Left lung (tissue), 10 donors: ENCODE results near the gene PBX1. TPM values are rescaled to one million over a fixed set of nuclear protein-coding genes. Genes with fewer than 3 reads are reported as not detected.

ENCODE experiments used
- ATAC-seq: fragments of 200-7000 bp; cut with Tn5 transposase; one replicate; pipeline ENCODE4 v1.9.1; 2020; ENCODE audit warnings: moderate library complexity
- DNase-seq, 4 donors: peaks; one replicate each; pipeline ENCODE4 v3.0.0-alpha.2; 2013 to 2020
- H3K27ac ChIP-seq, 2 donors: fragments of 200-600 bp; sonication (generic) in 1 of 2; one replicate each; pipeline versions ENCODE4 v1.5.0 to v1.8.0; 2020 to 2021
- H3K27me3 ChIP-seq, 2 donors: fragments of 200-600 bp; sonication (generic) in 1 of 2; one replicate each; pipeline versions ENCODE4 v1.5.0 to v1.8.0; 2020 to 2021
- H3K36me3 ChIP-seq, 2 donors: fragments of 200-600 bp; sonication (generic) in 1 of 2; one replicate each; pipeline versions ENCODE4 v1.5.0 to v1.8.0; 2020 to 2021
- H3K4me1 ChIP-seq, 2 donors: fragments of 200-600 bp; one replicate each; pipeline ENCODE4 v1.8.0; 2021
- H3K4me3 ChIP-seq, 2 donors: fragments of 200-600 bp; sonication (generic) in 1 of 2; one replicate each; pipeline versions ENCODE4 v1.5.0 to v1.8.0; 2020 to 2021; ENCODE audit warnings: mild to moderate bottlenecking in 1 of 2
- H3K9me3 ChIP-seq, 2 donors: fragments of 200-600 bp; sonication (generic) in 1 of 2; one replicate each; pipeline versions ENCODE4 v1.5.0 to v1.8.0; 2020 to 2021
- intact Hi-C, 2 donors: fragments of 100-400 bp; cut with DNase I; formaldehyde crosslinking; loops; one replicate each; pipeline versions ENCODE4 v1.11.2 to v1.14.2; 2022
- polyA plus RNA-seq, 6 donors: library from polyadenylated mRNA; unstranded; fragments of 120-200 nt; gene quantifications; one replicate each; pipeline ENCODE4 v1.2.1, GENCODE V29; 2013; ENCODE audit not compliant: insufficient read length in 6 of 6
- total RNA-seq, 2 donors: library from RNA; stranded (reverse); fragmentation: NEBNext Ultra II Directional; extraction: Animal tissue kit (Norgen Biotek cat#: 25700); gene quantifications; one replicate each; pipeline ENCODE4 v1.2.1, GENCODE V29; 2021
- TF ChIP-seq, protein P1 (sequence below), 2 donors: fragments of 200-600 bp; sonication (generic) in 1 of 2; IDR thresholded peaks; one replicate each; pipeline versions ENCODE4 v1.5.0 to v1.8.0; 2021; ENCODE audit warnings: antibody characterized with exemption in 2 of 2
- donor health status: DM: no; HTN: yes; CAD: no.
- donor health status: DM: no; HTN: no; CAD: no.

Gene PBX1
- total and polyA plus RNA-seq, 8 donors: 44.5 to 133 (median 127) TPM

- TF ChIP-seq, protein P1, sequence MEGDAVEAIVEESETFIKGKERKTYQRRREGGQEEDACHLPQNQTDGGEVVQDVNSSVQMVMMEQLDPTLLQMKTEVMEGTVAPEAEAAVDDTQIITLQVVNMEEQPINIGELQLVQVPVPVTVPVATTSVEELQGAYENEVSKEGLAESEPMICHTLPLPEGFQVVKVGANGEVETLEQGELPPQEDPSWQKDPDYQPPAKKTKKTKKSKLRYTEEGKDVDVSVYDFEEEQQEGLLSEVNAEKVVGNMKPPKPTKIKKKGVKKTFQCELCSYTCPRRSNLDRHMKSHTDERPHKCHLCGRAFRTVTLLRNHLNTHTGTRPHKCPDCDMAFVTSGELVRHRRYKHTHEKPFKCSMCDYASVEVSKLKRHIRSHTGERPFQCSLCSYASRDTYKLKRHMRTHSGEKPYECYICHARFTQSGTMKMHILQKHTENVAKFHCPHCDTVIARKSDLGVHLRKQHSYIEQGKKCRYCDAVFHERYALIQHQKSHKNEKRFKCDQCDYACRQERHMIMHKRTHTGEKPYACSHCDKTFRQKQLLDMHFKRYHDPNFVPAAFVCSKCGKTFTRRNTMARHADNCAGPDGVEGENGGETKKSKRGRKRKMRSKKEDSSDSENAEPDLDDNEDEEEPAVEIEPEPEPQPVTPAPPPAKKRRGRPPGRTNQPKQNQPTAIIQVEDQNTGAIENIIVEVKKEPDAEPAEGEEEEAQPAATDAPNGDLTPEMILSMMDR (IDR thresholded peaks at IDR 0.05): no peak
- no peaks in the 10 kb centered on the region for H3K27me3 ChIP-seq
- H3K4me1 ChIP-seq: peaks cover 0 to 2% of the 10 kb centered on the region in 2 donors
- peak in 1 of 4 donors; percentile 22 for DNase-seq
- no peak overlapping the region for H3K4me3 ChIP-seq
- H3K36me3 ChIP-seq: no peaks in the 10 kb centered on the region
- intact Hi-C loops: no loop called here
- no peaks in the 10 kb centered on the region for H3K9me3 ChIP-seq
- H3K27ac ChIP-seq: peak overlapping the region in 1 of 2 donors; percentile 41
- peak; percentile 46 for ATAC-seq
These were observed 86.0 kb downstream of the PBX1 start for GRCh38 chr1:164644774-164645644.

- ATAC-seq: no peak
- Histone ChIP-seq H3K4me1 (no peaks in the 10 kb centered on the region), H3K9me3 (no peaks in the 10 kb centered on the region), H3K36me3 (no peaks in the 10 kb centered on the region), H3K27ac (no peak overlapping the region), H3K4me3 (no peak overlapping the region), H3K27me3 (no peaks in the 10 kb centered on the region)
- TF ChIP-seq, protein P1 (IDR thresholded peaks at IDR 0.05): no peak
- intact Hi-C loops: no loop called here
- DNase-seq: no peak
These were observed 86.9 kb downstream of the PBX1 start for GRCh38 chr1:164645921-164646320.

DNA sequence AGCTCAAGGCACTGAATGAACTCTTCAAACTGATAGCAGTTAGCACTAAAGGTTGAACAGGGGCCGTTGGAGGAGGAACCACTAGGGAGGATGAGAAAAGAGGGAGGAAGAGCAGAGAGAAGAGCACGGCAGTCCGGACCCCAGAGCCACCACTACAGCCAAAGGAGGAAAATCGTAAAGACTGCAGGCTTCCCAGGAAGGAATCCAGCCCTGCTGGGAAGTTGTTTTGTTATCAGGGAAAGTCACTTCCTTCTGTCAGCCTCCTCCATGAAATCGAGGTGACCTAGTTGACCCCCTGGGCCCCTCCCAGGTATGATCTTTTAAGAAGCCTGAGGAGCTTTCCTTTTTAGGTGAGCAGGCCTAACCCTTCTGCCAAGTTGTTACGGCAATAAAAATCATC, 88.2 kb downstream of the PBX1 start:
- Histone ChIP-seq H3K9me3 (no peaks in the 10 kb centered on the region), H3K4me3 (no peak overlapping the region), H3K36me3 (no peaks in the 10 kb centered on the region), H3K4me1 (no peaks in the 10 kb centered on the region), H3K27me3 (no peaks in the 10 kb centered on the region), H3K27ac (no peak overlapping the region)
- intact Hi-C loops: no loop called here
- no peak for DNase-seq
- ATAC-seq: no peak
- TF ChIP-seq, protein P1 (IDR thresholded peaks at IDR 0.05): no peak

DNA sequence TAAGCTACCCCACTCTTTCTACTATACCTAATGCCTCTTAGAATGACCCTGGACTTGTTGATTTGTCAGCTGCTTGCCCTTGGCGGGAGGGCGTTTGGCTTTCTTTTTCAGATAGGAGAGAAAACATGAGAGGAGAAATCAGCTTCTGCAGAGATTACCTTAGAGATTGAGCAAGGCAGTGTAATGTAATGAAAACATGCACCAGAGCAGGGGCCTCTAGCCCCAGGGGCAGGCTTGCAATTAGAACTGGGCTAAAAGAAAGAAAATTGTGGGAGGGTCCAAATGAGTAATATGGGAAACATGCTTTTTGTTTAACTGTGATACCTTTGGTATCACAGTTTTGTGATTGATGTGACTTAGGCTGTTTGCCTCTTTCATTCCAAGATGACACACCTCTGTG, 89.7 kb downstream of the PBX1 start:
- Histone ChIP-seq H3K4me3 (no peak overlapping the region), H3K4me1 (no peaks in the 10 kb centered on the region), H3K36me3 (no peaks in the 10 kb centered on the region), H3K27ac (no peak overlapping the region), H3K27me3 (no peaks in the 10 kb centered on the region), H3K9me3 (no peaks in the 10 kb centered on the region)
- ATAC-seq: no peak
- TF ChIP-seq, protein P1 (IDR thresholded peaks at IDR 0.05): no peak
- intact Hi-C loops: no loop called here
- no peak for DNase-seq

- Histone ChIP-seq H3K36me3 (no peaks in the 10 kb centered on the region), H3K4me3 (no peak overlapping the region), H3K4me1 (no peaks in the 10 kb centered on the region), H3K27me3 (no peaks in the 10 kb centered on the region), H3K9me3 (no peaks in the 10 kb centered on the region), H3K27ac (no peak overlapping the region)
- ATAC-seq (no peak), DNase-seq (no peak)
- TF ChIP-seq, protein P1 (IDR thresholded peaks at IDR 0.05): no peak
- intact Hi-C loops: no loop called here
These were observed 90.2 kb downstream of the PBX1 start for GRCh38 chr1:164649146-164649545.
